CD4-positive, alpha-beta T cell treated with Interleukin-6 for 4 hours (primary cell): ENCODE data around the gene UBP1.
"Not testable (repeated sequence)": the region's sequence is repeated elsewhere in the genome, so short reads cannot be mapped to it uniquely, and the experiment has no call there.

ENCODE experiments used
- DNase-seq: peaks from one replicate; pipeline ENCODE4 v3.0.0-alpha.2; 2020; ENCODE audit warnings: mixed read lengths

Gene UBP1

GRCh38 chr3:33440328-33441224 is at the start of gene UBP1:
Gene UBP1, minus strand, starts transcription at chr3:33440405. Its CDS starts 557 bp downstream, at chr3:33439848.
- DNase-seq = peak; percentile 98

GRCh38 chr3:33488683-33489082 is 48.5 kb upstream of the UBP1 start:
- DNase-seq = no peak

- DNase-seq = no peak
These were observed 48.0 kb upstream of the UBP1 start for GRCh38 chr3:33488246-33488645.

GRCh38 chr3:33482111-33482521 is 41.9 kb upstream of the UBP1 start:
- no peak for DNase-seq

GRCh38 chr3:33474896-33475295 is 34.7 kb upstream of the UBP1 start:
- no peak for DNase-seq

GRCh38 chr3:33473813-33474212 is 33.6 kb upstream of the UBP1 start:
- DNase-seq = no peak

- DNase-seq = no peak
These were observed 27.6 kb upstream of the UBP1 start for GRCh38 chr3:33467786-33468185.

GRCh38 chr3:33461097-33461496 is 20.9 kb upstream of the UBP1 start:
- no peak for DNase-seq

GRCh38 chr3:33459577-33459976 is 19.4 kb upstream of the UBP1 start:
- DNase-seq = not testable (repeated sequence)

- no peak for DNase-seq
These were observed 18.2 kb upstream of the UBP1 start for GRCh38 chr3:33458446-33458845.

GRCh38 chr3:33456756-33457155 is 16.6 kb upstream of the UBP1 start:
- no peak for DNase-seq

GRCh38 chr3:33453331-33453761 is 13.1 kb upstream of the UBP1 start:
- no peak for DNase-seq

- not testable (repeated sequence) for DNase-seq
These were observed 11.8 kb upstream of the UBP1 start for GRCh38 chr3:33451994-33452393.

GRCh38 chr3:33447958-33448357 is 7.8 kb upstream of the UBP1 start:
- no peak for DNase-seq

GRCh38 chr3:33447256-33447625 is 7.0 kb upstream of the UBP1 start:
- DNase-seq = not testable (repeated sequence)

GRCh38 chr3:33442190-33442589 is 2.0 kb upstream of the UBP1 start:
- DNase-seq = no peak

GRCh38 chr3:33441225-33441976 is 1.2 kb upstream of the UBP1 start:
- no peak for DNase-seq

GRCh38 chr3:33439546-33440327 is 468 bp downstream of the UBP1 start:
- peak; percentile 48 for DNase-seq

- DNase-seq = no peak
These were observed 1.2 kb downstream of the UBP1 start for GRCh38 chr3:33438881-33439545.

GRCh38 chr3:33438284-33438668 is 1.9 kb downstream of the UBP1 start:
- no peak for DNase-seq

GRCh38 chr3:33437556-33438283 is 2.5 kb downstream of the UBP1 start:
- DNase-seq = no peak

- no peak for DNase-seq
These were observed 6.4 kb downstream of the UBP1 start for GRCh38 chr3:33433843-33434242.
